Kidney capillary endothelial cell (primary cell): ENCODE measurements around the gene RNU5B-1.

Experiments
- DNase-seq: peaks from one replicate; pipeline ENCODE4 v3.0.0-alpha.2; 2018; ENCODE audit warnings: low spot score

The RNU5B-1 gene

GRCh38 chr15:65304381-65305149 is at the start of gene RNU5B-1:
RNU5B-1 (plus strand) TSS chr15:65304677.
- peak; percentile 94 for DNase-seq

GRCh38 chr15:65254758-65255157 is 49.7 kb upstream of the RNU5B-1 start:
- DNase-seq: no peak

- no peak for DNase-seq
Observed at GRCh38 chr15:65255486-65256140, 48.9 kb upstream of the RNU5B-1 start.

GRCh38 chr15:65258375-65259262 is 45.9 kb upstream of the RNU5B-1 start:
- DNase-seq: no peak

GRCh38 chr15:65259367-65259797 is 45.1 kb upstream of the RNU5B-1 start:
- no peak for DNase-seq

GRCh38 chr15:65260968-65261367 is 43.5 kb upstream of the RNU5B-1 start:
- DNase-seq: no peak

- DNase-seq: no peak
Observed at GRCh38 chr15:65263313-65263712, 41.2 kb upstream of the RNU5B-1 start.

GRCh38 chr15:65264863-65265430 is 39.5 kb upstream of the RNU5B-1 start:
- no peak for DNase-seq

- DNase-seq: no peak
Observed at GRCh38 chr15:65266469-65266868, 38.0 kb upstream of the RNU5B-1 start.

GRCh38 chr15:65268411-65268810 is 36.1 kb upstream of the RNU5B-1 start:
- DNase-seq: no peak

GRCh38 chr15:65270811-65271545 is 33.5 kb upstream of the RNU5B-1 start:
- DNase-seq: peak; percentile 50

- no peak for DNase-seq
Observed at GRCh38 chr15:65275104-65275727, 29.3 kb upstream of the RNU5B-1 start.

GRCh38 chr15:65275728-65276126 is 28.8 kb upstream of the RNU5B-1 start:
- DNase-seq: no peak

- DNase-seq: no peak
Observed at GRCh38 chr15:65277015-65277414, 27.5 kb upstream of the RNU5B-1 start.

- no peak for DNase-seq
Observed at GRCh38 chr15:65278480-65278879, 26.0 kb upstream of the RNU5B-1 start.

GRCh38 chr15:65285291-65286068 is 19.0 kb upstream of the RNU5B-1 start:
- DNase-seq: no peak

GRCh38 chr15:65286069-65286703 is 18.3 kb upstream of the RNU5B-1 start:
- DNase-seq: peak; percentile 24

GRCh38 chr15:65286704-65287519 is 17.6 kb upstream of the RNU5B-1 start, which contains the start of gene PARP16:
PARP16 (minus strand) TSS chr15:65286883; CDS start chr15:65286426, 457 bp downstream.
- peak; percentile 76 for DNase-seq

- DNase-seq: no peak
Observed at GRCh38 chr15:65287520-65287855, 17.0 kb upstream of the RNU5B-1 start.
